Astrocyte (in vitro differentiated cells and primary cell): ENCODE measurements around the gene VASN. TPM values are rescaled to one million over a fixed set of nuclear protein-coding genes. Genes with fewer than 3 reads are reported as not detected.
A peak's percentile ranks its signal among the peaks of the same experiment; 100 is the strongest.

Experiments
- DNase-seq: peaks from one replicate; pipeline ENCODE4 v3.0.0-alpha.2; 2010; ENCODE audit warnings: low read depth
- FAIRE-seq: peaks from 2 replicates; lab custom pipeline; 2011; peaks lifted over from hg19 to GRCh38; lab: Jason Lieb, UNC
- H2AFZ ChIP-seq: 2 replicates; pipeline ENCODE4 v1.6.0; 2012; ENCODE audit warnings: low read depth, low read length, inconsistent platforms
- H3K27ac ChIP-seq: 2 replicates; pipeline ENCODE4 v1.5.1; 2011; ENCODE audit warnings: low read depth, low read length, inconsistent platforms
- H3K27me3 ChIP-seq: 2 replicates; pipeline ENCODE4 v1.6.0; 2011; ENCODE audit warnings: low read length, inconsistent platforms; ENCODE audit not compliant: insufficient read depth
- H3K36me3 ChIP-seq: 2 replicates; pipeline ENCODE4 v1.5.1; 2011; ENCODE audit warnings: low read length, inconsistent platforms; ENCODE audit not compliant: insufficient read depth
- H3K4me1 ChIP-seq: 2 replicates; pipeline ENCODE4 v1.5.1; 2011; ENCODE audit warnings: low read length, inconsistent platforms; ENCODE audit not compliant: insufficient read depth
- H3K4me2 ChIP-seq: 2 replicates; pipeline ENCODE4 v1.6.0; 2012; ENCODE audit warnings: low read length, inconsistent platforms
- H3K4me3 ChIP-seq: 2 replicates; pipeline ENCODE4 v1.5.1; 2011; ENCODE audit warnings: low read depth, mild to moderate bottlenecking, low read length, inconsistent platforms; ENCODE audit not compliant: insufficient read depth
- H3K79me2 ChIP-seq: 2 replicates; pipeline ENCODE4 v1.6.0; 2012; ENCODE audit warnings: mild to moderate bottlenecking, low read length, inconsistent platforms; ENCODE audit not compliant: insufficient read depth
- H3K9ac ChIP-seq: 2 replicates; pipeline ENCODE4 v1.6.0; 2012; ENCODE audit warnings: mild to moderate bottlenecking, low read length, inconsistent platforms
- H3K9me3 ChIP-seq: 2 replicates; pipeline ENCODE4 v1.5.1; 2012; ENCODE audit warnings: low read depth, mild to moderate bottlenecking, low read length, inconsistent platforms; ENCODE audit not compliant: insufficient read depth
- H4K20me1 ChIP-seq: 2 replicates; pipeline ENCODE4 v1.6.0; 2012; ENCODE audit warnings: low read length, inconsistent platforms; ENCODE audit not compliant: insufficient read depth
- H3K27ac Mint-ChIP-seq: one replicate; pipeline ENCODE4 v1.8.0; 2021; ENCODE audit warnings: mild to moderate bottlenecking, mixed read lengths; ENCODE audit not compliant: unreplicated experiment
- H3K27me3 Mint-ChIP-seq: one replicate; pipeline ENCODE4 v1.8.0; 2021; ENCODE audit warnings: low read depth, mixed read lengths; ENCODE audit not compliant: unreplicated experiment
- H3K36me3 Mint-ChIP-seq: one replicate; pipeline ENCODE4 v1.8.0; 2021; ENCODE audit warnings: low read depth, mixed read lengths; ENCODE audit not compliant: unreplicated experiment
- H3K4me1 Mint-ChIP-seq: one replicate; pipeline ENCODE4 v1.8.0; 2021; ENCODE audit warnings: low read depth, mixed read lengths; ENCODE audit not compliant: unreplicated experiment
- H3K4me3 Mint-ChIP-seq: one replicate; pipeline ENCODE4 v1.8.0; 2021; ENCODE audit warnings: mild to moderate bottlenecking, moderate library complexity, mixed read lengths; ENCODE audit not compliant: unreplicated experiment
- H3K9me3 Mint-ChIP-seq: one replicate; pipeline ENCODE4 v1.8.0; 2021; ENCODE audit warnings: mild to moderate bottlenecking, mixed read lengths; ENCODE audit not compliant: unreplicated experiment
- CTCF ChIP-seq: IDR thresholded peaks from 2 replicates; pipeline ENCODE4 v1.5.1; 2011; ENCODE audit warnings: low read depth, mild to moderate bottlenecking, inconsistent platforms, low read length, moderate library complexity; ENCODE audit not compliant: insufficient read depth
- EZH2 ChIP-seq: IDR thresholded peaks from 2 replicates; pipeline ENCODE4 v1.6.1; 2012; ENCODE audit warnings: mild to moderate bottlenecking, low read length, inconsistent platforms; ENCODE audit not compliant: insufficient read depth
- total RNA-seq: library from RNA; stranded (reverse); gene quantifications from 2 replicates; pipeline ENCODE4 v1.2.1, GENCODE V29; 2021

The VASN gene
- total RNA-seq, 1 donor from 2014 or later, result 32.0 TPM

- no peak overlapping the region for H3K9ac ChIP-seq
- no peaks in the 10 kb centered on the region for H3K9me3 ChIP-seq
- no peak overlapping the region for H3K4me3 Mint-ChIP-seq
- DNase-seq (no peak), FAIRE-seq (no peak)
- peaks cover 3% of the 10 kb centered on the region for H3K79me2 ChIP-seq
- peaks cover 18% of the 10 kb centered on the region for H3K4me1 ChIP-seq
- no peak overlapping the region for H2AFZ ChIP-seq
- no peak overlapping the region for H3K27ac ChIP-seq
- no peaks in the 10 kb centered on the region for H3K4me1 Mint-ChIP-seq
- H3K9me3 Mint-ChIP-seq, result no peaks in the 10 kb centered on the region
- H3K36me3 Mint-ChIP-seq, result peaks cover 6% of the 10 kb centered on the region
- no peak overlapping the region for H3K4me2 ChIP-seq
- H3K4me3 ChIP-seq, result no peak overlapping the region
- no peaks in the 10 kb centered on the region for H3K27me3 Mint-ChIP-seq
- TF ChIP-seq EZH2 (no peak), CTCF (no peak)
- peaks cover 42% of the 10 kb centered on the region for H4K20me1 ChIP-seq
- H3K36me3 ChIP-seq, result no peaks in the 10 kb centered on the region
- no peak overlapping the region for H3K27ac Mint-ChIP-seq
- no peaks in the 10 kb centered on the region for H3K27me3 ChIP-seq
Measured at GRCh38 chr16:4404967-4405696, 33.5 kb downstream of the VASN start.

GRCh38 chr16:4407543-4408322, 36.1 kb downstream of the VASN start:
- H3K9ac ChIP-seq, result peak overlapping the region; percentile 6
- no peaks in the 10 kb centered on the region for H3K4me1 Mint-ChIP-seq
- no peak overlapping the region for H3K4me3 ChIP-seq
- peaks cover 26% of the 10 kb centered on the region for H3K4me1 ChIP-seq
- TF ChIP-seq CTCF, result no peak
- TF ChIP-seq EZH2, result no peak
- no peak overlapping the region for H3K4me3 Mint-ChIP-seq
- H3K27me3 Mint-ChIP-seq, result no peaks in the 10 kb centered on the region
- H3K27ac Mint-ChIP-seq, result no peak overlapping the region
- no peaks in the 10 kb centered on the region for H3K27me3 ChIP-seq
- no peaks in the 10 kb centered on the region for H3K9me3 ChIP-seq
- H3K9me3 Mint-ChIP-seq, result no peaks in the 10 kb centered on the region
- H4K20me1 ChIP-seq, result peaks cover 64% of the 10 kb centered on the region
- no peak overlapping the region for H2AFZ ChIP-seq
- peak overlapping the region; percentile 61 for H3K4me2 ChIP-seq
- peak overlapping the region; percentile 2 for H3K27ac ChIP-seq
- FAIRE-seq (no peak), DNase-seq (peak; percentile 71)
- no peaks in the 10 kb centered on the region for H3K36me3 ChIP-seq
- H3K79me2 ChIP-seq, result peaks cover 8% of the 10 kb centered on the region
- H3K36me3 Mint-ChIP-seq, result peaks cover 14% of the 10 kb centered on the region
